SK-N-MC (cell line): ENCODE measurements around the gene OTUB2.

Experiments used
- EZH2 ChIP-seq: fragments of 200-600 bp; sonication (generic); IDR thresholded peaks from one replicate; pipeline ENCODE4 v1.6.1; 2017; ENCODE audit warnings: antibody characterized with exemption
- FOXP2 ChIP-seq: optimal IDR thresholded peaks from 2 replicates; pipeline ENCODE3; 2011; ENCODE audit warnings: mild to moderate bottlenecking, moderate library complexity; ENCODE audit not compliant: insufficient read depth; ENCODE audit errors: extremely low read length, control extremely low read depth
- POLR2AphosphoS5 ChIP-seq: IDR thresholded peaks from 2 replicates; pipeline ENCODE4 v1.6.1; 2012; ENCODE audit warnings: mild to moderate bottlenecking, low read depth, low read length, borderline replicate concordance

GRCh38 chr14:94031161-94031882 is 5.2 kb downstream of the OTUB2 start:
- TF ChIP-seq EZH2 (no peak), POLR2AphosphoS5 (no peak), FOXP2 (no peak)
